ENCODE results near the gene FEN1.

The FEN1 gene

DNA sequence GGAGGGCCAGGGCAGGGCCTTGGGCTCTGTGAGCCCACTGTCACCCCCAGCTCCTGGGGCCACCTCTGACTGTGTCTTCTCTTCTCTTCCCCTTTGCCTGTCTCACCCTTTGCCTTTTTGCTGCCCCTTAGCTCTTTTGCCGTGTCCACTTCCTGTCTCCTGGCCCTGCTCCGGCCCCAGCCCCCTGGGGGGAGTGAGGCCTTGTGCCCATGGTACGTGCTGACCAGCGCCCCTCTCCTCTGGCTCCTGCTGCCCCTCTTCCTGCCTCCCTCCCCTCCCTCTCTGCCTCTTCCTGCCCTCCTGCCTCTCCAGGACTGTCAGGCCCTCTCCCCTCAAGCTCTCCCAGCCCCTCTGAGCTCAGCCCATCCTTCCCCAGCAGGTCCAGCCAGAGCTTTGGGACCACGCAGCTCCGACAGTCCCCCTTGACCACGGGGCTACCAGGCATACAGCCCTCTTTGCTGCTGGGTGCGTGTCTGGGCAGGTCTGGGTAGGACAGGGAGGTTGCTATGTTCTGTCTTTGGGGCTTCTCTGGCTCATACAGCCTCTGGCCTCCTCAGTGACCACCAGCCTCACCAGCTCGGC, 12.0 kb upstream of the FEN1 start:
- TF ChIP-seq, protein P1, sequence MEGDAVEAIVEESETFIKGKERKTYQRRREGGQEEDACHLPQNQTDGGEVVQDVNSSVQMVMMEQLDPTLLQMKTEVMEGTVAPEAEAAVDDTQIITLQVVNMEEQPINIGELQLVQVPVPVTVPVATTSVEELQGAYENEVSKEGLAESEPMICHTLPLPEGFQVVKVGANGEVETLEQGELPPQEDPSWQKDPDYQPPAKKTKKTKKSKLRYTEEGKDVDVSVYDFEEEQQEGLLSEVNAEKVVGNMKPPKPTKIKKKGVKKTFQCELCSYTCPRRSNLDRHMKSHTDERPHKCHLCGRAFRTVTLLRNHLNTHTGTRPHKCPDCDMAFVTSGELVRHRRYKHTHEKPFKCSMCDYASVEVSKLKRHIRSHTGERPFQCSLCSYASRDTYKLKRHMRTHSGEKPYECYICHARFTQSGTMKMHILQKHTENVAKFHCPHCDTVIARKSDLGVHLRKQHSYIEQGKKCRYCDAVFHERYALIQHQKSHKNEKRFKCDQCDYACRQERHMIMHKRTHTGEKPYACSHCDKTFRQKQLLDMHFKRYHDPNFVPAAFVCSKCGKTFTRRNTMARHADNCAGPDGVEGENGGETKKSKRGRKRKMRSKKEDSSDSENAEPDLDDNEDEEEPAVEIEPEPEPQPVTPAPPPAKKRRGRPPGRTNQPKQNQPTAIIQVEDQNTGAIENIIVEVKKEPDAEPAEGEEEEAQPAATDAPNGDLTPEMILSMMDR (IDR thresholded peaks at IDR 0.05; ENCODE audit: insufficient read depth, low read length, missing control alignments), result no peak
- CTCF ChIA-PET, result interaction anchor here (0.8 to 9.2 kb wide), 6 partner anchors 9 to 328 kb away, joined by 3 to 92 read pairs (median 4); partner anchors contain the start of genes FEN1 and TMEM258
- POLR2A ChIA-PET, result no interaction called here
- no peak for DNase-seq (ENCODE audit: low read depth, low spot score)
- H3K4me3 ChIP-seq (ENCODE audit: low read depth, low read length), result no peak overlapping the region

DNA sequence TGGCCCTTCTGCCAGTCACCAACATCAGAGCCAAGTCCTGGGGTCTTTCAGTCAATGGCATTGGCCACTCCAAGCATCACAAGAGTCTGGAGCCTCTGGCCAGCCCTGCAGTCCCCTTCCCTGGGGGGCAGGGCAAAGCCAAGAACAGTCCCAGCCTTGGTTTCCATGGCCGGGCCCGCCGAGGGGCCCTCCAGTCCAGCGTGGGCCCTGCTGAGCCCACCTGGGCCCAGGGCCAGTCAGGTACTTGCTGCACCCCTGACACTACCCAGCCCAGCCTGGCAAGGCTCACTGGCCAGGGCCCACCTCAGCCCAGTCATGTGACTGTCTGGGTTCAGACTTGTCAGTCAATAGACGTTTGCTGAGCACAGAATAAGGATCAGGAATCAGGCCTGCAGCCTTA, 11.1 kb upstream of the FEN1 start:
- TF ChIP-seq, protein P1 (IDR thresholded peaks at IDR 0.05; ENCODE audit: insufficient read depth, low read length, missing control alignments), result no peak
- no peak for DNase-seq (ENCODE audit: low read depth, low spot score)
- no peak overlapping the region for H3K4me3 ChIP-seq (ENCODE audit: low read depth, low read length)
- POLR2A ChIA-PET, result interaction anchor here (0.9 kb wide), 1 partner anchor 34 kb away, joined by 3 read pairs; no protein-coding TSS in a partner anchor
- CTCF ChIA-PET, result interaction anchor here (1.1 to 9.2 kb wide), 4 partner anchors 8 to 35 kb away, joined by 3 to 92 read pairs (median 13); partner anchors contain the start of genes FADS1, FEN1 and TMEM258

DNA sequence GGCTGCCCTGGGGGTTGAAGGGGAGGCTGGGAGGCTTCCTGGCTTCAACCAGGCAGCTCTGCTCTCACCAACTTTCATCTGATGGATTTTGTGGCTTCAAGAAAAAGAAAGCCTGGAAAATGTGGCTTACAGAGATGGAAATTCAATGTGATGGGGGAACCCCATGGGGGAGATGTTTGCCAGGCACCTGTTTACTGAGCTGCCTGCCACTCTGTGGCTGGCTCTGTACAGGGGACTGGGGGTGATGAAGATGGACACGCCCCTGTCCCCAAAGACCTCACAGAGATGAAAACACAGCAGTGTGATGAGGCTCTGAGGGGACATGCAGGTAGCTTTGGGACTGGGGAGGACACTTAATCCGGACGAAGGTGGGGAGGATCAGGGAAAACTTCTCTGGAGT, 10.4 kb upstream of the FEN1 start:
- POLR2A ChIA-PET, result interaction anchor here (0.9 kb wide), 1 partner anchor 33 kb away, joined by 3 read pairs; no protein-coding TSS in a partner anchor
- no peak overlapping the region for H3K4me3 ChIP-seq (ENCODE audit: low read depth, low read length)
- CTCF ChIA-PET, result interaction anchor here (0.7 to 9.2 kb wide), 9 partner anchors 8 to 63 kb away, joined by 3 to 92 read pairs (median 4); partner anchors contain the start of genes FADS1, FEN1 and TMEM258
- TF ChIP-seq, protein P1 (IDR thresholded peaks at IDR 0.05; ENCODE audit: insufficient read depth, low read length, missing control alignments), result no peak
- no peak for DNase-seq (ENCODE audit: low read depth, low spot score)

DNA sequence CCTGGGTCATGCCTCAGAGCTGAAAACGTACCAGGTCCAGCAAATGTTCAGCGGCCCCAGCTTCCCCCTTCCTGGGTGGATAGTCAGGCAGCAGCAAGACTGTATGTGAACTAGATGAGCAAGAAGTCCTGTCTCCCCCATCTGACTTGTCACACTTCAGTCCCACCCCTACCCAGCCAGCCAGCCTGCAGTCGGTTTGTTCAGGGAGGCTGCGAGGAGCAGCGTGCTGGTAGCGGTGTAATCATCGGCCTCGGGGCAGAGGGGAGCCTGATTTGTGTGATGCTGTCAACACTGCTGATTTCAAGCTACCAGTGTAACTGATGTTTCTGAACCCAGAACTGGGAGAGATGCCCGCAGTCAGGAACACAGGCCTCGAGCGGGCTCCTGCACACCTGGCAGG, 9.9 kb upstream of the FEN1 start:
- POLR2A ChIA-PET, result no interaction called here
- TF ChIP-seq, protein P1 (IDR thresholded peaks at IDR 0.05; ENCODE audit: insufficient read depth, low read length, missing control alignments), result no peak
- CTCF ChIA-PET, result interaction anchor here (0.7 to 9.2 kb wide), 10 partner anchors 7 to 64 kb away, joined by 3 to 92 read pairs (median 4); partner anchors contain the start of genes FADS1, FEN1 and TMEM258
- DNase-seq (ENCODE audit: low read depth, low spot score), result no peak
- no peak overlapping the region for H3K4me3 ChIP-seq (ENCODE audit: low read depth, low read length)

DNA sequence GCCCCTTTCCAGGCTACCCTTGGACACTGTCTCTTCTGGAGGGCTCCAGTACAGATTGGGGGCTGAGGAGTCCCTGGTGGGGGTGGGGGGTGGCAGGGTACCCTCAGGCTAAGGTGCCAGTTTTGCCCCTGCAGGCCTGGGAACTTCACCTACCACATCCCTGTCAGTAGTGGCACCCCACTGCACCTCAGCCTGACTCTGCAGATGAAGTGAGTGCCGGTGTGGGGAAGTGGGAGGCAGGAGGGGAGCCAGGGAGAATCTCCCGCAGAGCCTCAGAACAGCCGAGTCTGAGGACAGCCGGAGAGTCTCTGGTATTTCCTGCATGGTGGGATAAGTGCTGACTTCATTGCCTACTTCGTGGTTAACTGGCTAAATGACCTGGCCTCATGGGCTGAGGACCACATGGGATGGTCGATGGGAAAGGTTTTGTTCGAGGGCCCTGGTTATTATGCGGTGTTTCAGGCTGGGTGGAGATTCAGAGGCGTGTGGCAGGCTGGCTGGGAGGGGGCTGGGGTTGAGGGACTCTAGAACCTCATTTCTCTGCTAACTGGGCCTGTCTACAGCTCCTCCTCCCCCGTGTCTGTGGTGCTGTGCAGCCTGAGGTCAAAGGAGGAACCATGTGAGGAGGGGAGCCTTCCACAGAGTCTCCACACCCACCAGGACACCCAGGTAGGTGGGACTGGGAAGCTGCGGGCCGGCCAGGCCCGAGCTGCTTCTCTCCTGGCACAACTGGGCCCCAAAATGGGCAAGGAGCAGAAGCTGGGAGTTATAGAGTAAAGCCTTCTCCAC, 8.8 kb upstream of the FEN1 start:
- POLR2A ChIA-PET, result no interaction called here
- H3K4me3 ChIP-seq (ENCODE audit: low read depth, low read length), result no peak overlapping the region
- TF ChIP-seq, protein P1 (IDR thresholded peaks at IDR 0.05; ENCODE audit: insufficient read depth, low read length, missing control alignments), result no peak
- CTCF ChIA-PET, result interaction anchor here (1.1 to 11.5 kb wide), 7 partner anchors 6 to 50 kb away, joined by 3 to 151 read pairs (median 5); partner anchors contain the start of genes FEN1 and TMEM258
- DNase-seq (ENCODE audit: low read depth, low spot score), result no peak

DNA sequence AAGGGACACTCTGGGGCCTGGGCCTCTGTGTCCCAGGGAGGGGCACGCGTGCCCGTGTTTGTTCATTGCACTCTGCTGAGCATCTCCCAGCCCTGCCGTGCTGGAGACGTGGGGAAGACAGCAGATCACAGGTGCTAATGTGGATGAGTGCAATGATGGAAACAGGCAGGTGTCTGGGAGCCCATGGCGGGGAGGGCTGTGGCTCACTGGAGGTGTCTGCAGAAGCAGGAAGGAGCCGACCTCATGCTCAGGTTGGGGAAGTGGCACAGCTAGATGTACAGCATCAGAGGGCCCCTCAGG, 8.3 kb upstream of the FEN1 start:
- TF ChIP-seq, protein P1 (IDR thresholded peaks at IDR 0.05; ENCODE audit: insufficient read depth, low read length, missing control alignments), result no peak
- no peak for DNase-seq (ENCODE audit: low read depth, low spot score)
- ChIA-PET POLR2A (no interaction called here), CTCF (interaction anchor here (1.1 to 11.5 kb wide), 6 partner anchors 13 to 51 kb away, joined by 3 to 151 read pairs (median 4); no protein-coding TSS in a partner anchor)
- no peak overlapping the region for H3K4me3 ChIP-seq (ENCODE audit: low read depth, low read length)
